CD4-positive, alpha-beta T cell (primary cell): ENCODE results near the gene NPM1. TPM values are rescaled to one million over a fixed set of nuclear protein-coding genes. Genes with fewer than 3 reads are reported as not detected.
"Not testable (repeated sequence)": the region's sequence is repeated elsewhere in the genome, so short reads cannot be mapped to it uniquely, and the experiment has no call there.

Source experiments
- ATAC-seq: fragments of 200-7000 bp; cut with Tn5 transposase; one replicate; pipeline ENCODE4 v1.10.0; 2022; ENCODE audit warnings: mild to moderate bottlenecking; ENCODE audit not compliant: poor library complexity
- CTCF ChIA-PET: fragments of 350-600 bp; sonication (Branson Sonifier 250); formaldehyde crosslinking; loops from one replicate; lab custom pipeline; 2021; ENCODE audit warnings: antibody characterized with exemption, inconsistent platforms; lab: Charles Lee
- POLR2A ChIA-PET: fragments of 350-600 bp; sonication (Branson Sonifier 250); formaldehyde crosslinking; loops from one replicate; lab custom pipeline; 2021; ENCODE audit warnings: antibody characterized with exemption, inconsistent platforms; lab: Charles Lee
- DNase-seq, 14 experiments: peaks; one replicate each; pipeline ENCODE4 v3.0.0-alpha.2; 2013 to 2020; ENCODE audit warnings: mixed read lengths in 2 of 14
- H3K27ac ChIP-seq, 2 donors: one replicate each; pipeline versions ENCODE4 v1.5.1 to v1.7.0; 2013; ENCODE audit warnings: low read length in 2 of 2, low read depth in 1 of 2, mild to moderate bottlenecking in 1 of 2
- H3K27me3 ChIP-seq, 2 experiments: 1 replicate in 1 of 2; 2 replicates in 1 of 2; pipeline versions ENCODE4 v1.6.1 to v1.7.0; 2013; ENCODE audit warnings: low read length in 2 of 2, control low read depth in 1 of 2, mild to moderate bottlenecking in 1 of 2, moderate library complexity in 1 of 2; ENCODE audit not compliant: insufficient read depth in 2 of 2, control insufficient read depth in 1 of 2
- H3K36me3 ChIP-seq: one replicate; pipeline ENCODE4 v1.6.1; 2013; ENCODE audit warnings: low read length, control low read depth; ENCODE audit not compliant: insufficient read depth
- H3K4me1 ChIP-seq: one replicate; pipeline ENCODE4 v1.6.1; 2013; ENCODE audit warnings: low read length, control low read depth; ENCODE audit not compliant: insufficient read depth
- H3K4me3 ChIP-seq: one replicate; pipeline ENCODE4 v1.5.1; 2013; ENCODE audit warnings: mild to moderate bottlenecking, low read length, moderate library complexity
- H3K9me3 ChIP-seq, 2 experiments: 1 replicate in 1 of 2; 2 replicates in 1 of 2; pipeline versions ENCODE4 v1.6.1 to v1.7.0; 2013; ENCODE audit warnings: low read length in 2 of 2, mild to moderate bottlenecking in 2 of 2, control low read depth in 1 of 2, moderate library complexity in 1 of 2; ENCODE audit not compliant: control insufficient read depth in 1 of 2, insufficient read depth in 1 of 2
- H3K27ac Mint-ChIP-seq: one replicate; pipeline ENCODE4 v1.8.0; 2020; ENCODE audit warnings: mixed read lengths
- H3K27me3 Mint-ChIP-seq: one replicate; pipeline ENCODE4 v1.8.0; 2021; ENCODE audit warnings: mixed read lengths
- H3K36me3 Mint-ChIP-seq: one replicate; pipeline ENCODE4 v1.8.0; 2021; ENCODE audit warnings: low read depth, mixed read lengths
- H3K4me1 Mint-ChIP-seq: one replicate; pipeline ENCODE4 v1.8.0; 2021; ENCODE audit warnings: low read depth, mixed read lengths
- H3K4me3 Mint-ChIP-seq: one replicate; pipeline ENCODE4 v1.8.0; 2020; ENCODE audit warnings: mild to moderate bottlenecking, mixed read lengths
- H3K9me3 Mint-ChIP-seq: one replicate; pipeline ENCODE4 v1.8.0; 2020; ENCODE audit warnings: mixed read lengths
- intact Hi-C, 2 experiments: fragments of 100-400 bp; cut with DNase I in 1 of 2; cut with micrococcal nuclease in 1 of 2; formaldehyde crosslinking; loops; one replicate each; pipeline versions ENCODE4 v1.15.1 to v1.9.0; 2023 to 2025; cut with DNase I, micrococcal nuclease
- total RNA-seq, 174 experiments: library from RNA in 2 of 174; stranded (reverse) in 2 of 174; gene quantifications; one replicate each; pipeline ENCODE4 v1.2.3 and lab custom pipeline; 2021 to 2026
- TF ChIP-seq, protein P1 (sequence below): fragments of 200-600 bp; IDR thresholded peaks from one replicate; pipeline ENCODE4 v1.8.0; 2022; ENCODE audit warnings: antibody characterized with exemption, mild to moderate bottlenecking

Gene NPM1
- total RNA-seq, 2 experiments from 2014 or later: 1,243 to 1,379 TPM

DNA sequence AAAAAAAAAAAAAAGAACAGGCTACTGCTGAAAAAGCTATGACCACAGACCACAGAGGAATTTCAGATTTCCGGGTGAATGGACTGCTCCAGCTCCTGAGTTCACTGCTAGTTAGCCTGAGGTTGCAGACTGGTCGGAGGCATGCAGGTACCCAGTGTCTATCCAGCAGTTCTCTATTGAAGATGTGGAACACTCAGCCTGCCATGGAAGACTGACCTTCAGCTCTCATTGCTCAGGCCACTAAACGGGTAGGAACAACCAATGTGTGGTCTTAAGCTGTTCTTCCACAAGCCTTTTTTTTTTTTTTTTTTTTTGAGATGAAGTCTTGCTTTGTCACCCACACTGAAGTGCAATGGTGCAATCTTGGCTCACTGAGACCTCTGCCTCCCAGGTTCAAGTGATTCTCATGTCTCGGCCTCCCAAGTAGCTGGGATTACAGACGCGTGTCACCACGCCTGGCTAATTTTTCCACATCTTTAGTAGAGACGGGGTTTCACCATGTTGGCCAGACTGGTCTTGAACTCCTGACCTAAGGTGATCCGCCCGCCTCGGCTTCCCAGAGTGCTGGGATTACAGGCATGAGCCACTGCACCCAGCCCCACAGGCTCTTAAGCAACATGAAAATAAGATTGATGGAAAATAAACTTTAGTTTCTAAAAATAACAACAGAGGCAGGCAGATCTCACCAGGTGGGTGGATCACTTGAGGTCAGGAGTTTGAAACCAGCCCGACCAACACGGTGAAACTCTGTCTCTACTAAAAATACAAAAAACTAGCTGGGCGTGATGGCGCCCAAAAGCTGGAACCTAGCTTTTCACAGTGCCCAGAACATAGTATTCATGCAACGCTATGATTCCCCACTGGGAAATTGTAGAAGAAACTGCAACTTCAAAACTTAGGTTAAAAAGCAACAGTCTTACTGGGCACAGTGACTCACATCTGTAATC is 20.0 kb upstream of the NPM1 start:
- no peaks in the 10 kb centered on the region for H3K9me3 Mint-ChIP-seq
- Histone ChIP-seq H3K4me3 (no peak overlapping the region), H3K36me3 (no peaks in the 10 kb centered on the region), H3K4me1 (no peaks in the 10 kb centered on the region), H3K27ac (no peak overlapping the region), H3K27me3 (peaks cover 5 to 12% of the 10 kb centered on the region in 2 experiments), H3K9me3 (no peaks in the 10 kb centered on the region)
- intact Hi-C loops: no loop called here
- TF ChIP-seq, protein P1, sequence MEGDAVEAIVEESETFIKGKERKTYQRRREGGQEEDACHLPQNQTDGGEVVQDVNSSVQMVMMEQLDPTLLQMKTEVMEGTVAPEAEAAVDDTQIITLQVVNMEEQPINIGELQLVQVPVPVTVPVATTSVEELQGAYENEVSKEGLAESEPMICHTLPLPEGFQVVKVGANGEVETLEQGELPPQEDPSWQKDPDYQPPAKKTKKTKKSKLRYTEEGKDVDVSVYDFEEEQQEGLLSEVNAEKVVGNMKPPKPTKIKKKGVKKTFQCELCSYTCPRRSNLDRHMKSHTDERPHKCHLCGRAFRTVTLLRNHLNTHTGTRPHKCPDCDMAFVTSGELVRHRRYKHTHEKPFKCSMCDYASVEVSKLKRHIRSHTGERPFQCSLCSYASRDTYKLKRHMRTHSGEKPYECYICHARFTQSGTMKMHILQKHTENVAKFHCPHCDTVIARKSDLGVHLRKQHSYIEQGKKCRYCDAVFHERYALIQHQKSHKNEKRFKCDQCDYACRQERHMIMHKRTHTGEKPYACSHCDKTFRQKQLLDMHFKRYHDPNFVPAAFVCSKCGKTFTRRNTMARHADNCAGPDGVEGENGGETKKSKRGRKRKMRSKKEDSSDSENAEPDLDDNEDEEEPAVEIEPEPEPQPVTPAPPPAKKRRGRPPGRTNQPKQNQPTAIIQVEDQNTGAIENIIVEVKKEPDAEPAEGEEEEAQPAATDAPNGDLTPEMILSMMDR: no peak
- ChIA-PET CTCF (interaction anchor here (0.6 kb wide), 1 partner anchor 922 kb away, joined by 4 read pairs; no protein-coding TSS in a partner anchor), POLR2A (interaction anchor here (1.2 kb wide), 1 partner anchor 21 kb away, joined by 4 read pairs; no protein-coding TSS in a partner anchor)
- H3K4me1 Mint-ChIP-seq: no peaks in the 10 kb centered on the region
- ATAC-seq: no peak
- no peak overlapping the region for H3K4me3 Mint-ChIP-seq
- H3K27me3 Mint-ChIP-seq: peaks cover 29% of the 10 kb centered on the region
- no peaks in the 10 kb centered on the region for H3K36me3 Mint-ChIP-seq
- H3K27ac Mint-ChIP-seq: no peak overlapping the region
- DNase-seq: no peak

DNA sequence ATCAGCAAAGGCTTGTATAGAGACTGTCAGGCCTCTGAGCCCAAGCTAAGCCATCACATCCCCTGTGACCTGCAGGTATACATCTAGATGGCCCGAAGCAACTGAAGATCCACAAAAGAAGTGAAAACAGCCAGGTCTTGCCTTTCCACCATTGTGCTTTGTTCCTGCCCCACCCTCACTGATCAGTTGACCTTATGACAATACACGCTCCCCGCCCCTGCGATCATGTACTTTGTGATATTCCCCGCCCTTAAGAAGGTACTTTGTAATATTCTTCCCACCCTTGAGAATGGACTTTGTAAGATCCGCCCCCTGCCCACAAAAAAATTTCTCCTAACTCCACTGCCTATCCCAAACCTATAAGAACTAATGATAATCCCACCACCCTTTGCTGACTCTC is 18.6 kb upstream of the NPM1 start:
- Histone ChIP-seq H3K9me3 (no peaks in the 10 kb centered on the region), H3K36me3 (no peaks in the 10 kb centered on the region), H3K27me3 (peaks cover 5 to 10% of the 10 kb centered on the region in 2 experiments), H3K27ac (no peak overlapping the region), H3K4me1 (no peaks in the 10 kb centered on the region), H3K4me3 (no peak overlapping the region)
- ChIA-PET POLR2A (no interaction called here), CTCF (interaction anchor here (0.6 kb wide), 1 partner anchor 12 kb away, joined by 3 read pairs; no protein-coding TSS in a partner anchor)
- no peak overlapping the region for H3K27ac Mint-ChIP-seq
- no peaks in the 10 kb centered on the region for H3K4me1 Mint-ChIP-seq
- H3K27me3 Mint-ChIP-seq: peaks cover 19% of the 10 kb centered on the region
- H3K9me3 Mint-ChIP-seq: no peaks in the 10 kb centered on the region
- H3K4me3 Mint-ChIP-seq: no peak overlapping the region
- DNase-seq: no peak
- intact Hi-C loops: no loop called here
- no peaks in the 10 kb centered on the region for H3K36me3 Mint-ChIP-seq
- TF ChIP-seq, protein P1: no peak
- no peak for ATAC-seq

DNA sequence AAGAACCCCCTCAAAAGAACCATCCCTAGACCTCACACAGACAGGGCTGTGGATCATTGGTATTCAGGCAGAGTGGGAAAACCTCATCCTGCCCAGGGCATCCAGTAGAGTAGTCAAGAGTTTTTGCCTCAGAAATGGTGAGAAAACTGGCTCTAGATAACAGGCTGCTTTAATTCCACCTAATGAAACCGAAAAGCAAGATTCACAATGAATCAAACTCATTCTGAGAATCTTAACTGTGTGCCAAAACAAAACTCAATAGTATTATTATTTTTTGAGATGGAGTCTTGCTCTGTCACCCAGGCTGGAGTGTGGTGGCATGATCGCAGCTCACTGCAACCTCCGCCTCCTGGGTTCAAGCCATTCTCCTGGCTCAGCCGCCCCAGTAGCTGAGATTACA is 17.8 kb upstream of the NPM1 start:
- Histone ChIP-seq H3K27me3 (peaks cover 5 to 10% of the 10 kb centered on the region in 2 experiments), H3K4me1 (no peaks in the 10 kb centered on the region), H3K36me3 (no peaks in the 10 kb centered on the region), H3K9me3 (no peaks in the 10 kb centered on the region), H3K4me3 (no peak overlapping the region), H3K27ac (no peak overlapping the region)
- TF ChIP-seq, protein P1: no peak
- ChIA-PET POLR2A (no interaction called here), CTCF (interaction anchor here (0.6 kb wide), 1 partner anchor 11 kb away, joined by 3 read pairs; no protein-coding TSS in a partner anchor)
- no peaks in the 10 kb centered on the region for H3K4me1 Mint-ChIP-seq
- no peak for ATAC-seq
- no peak for DNase-seq
- intact Hi-C loops: no loop called here
- H3K27ac Mint-ChIP-seq: no peak overlapping the region
- no peaks in the 10 kb centered on the region for H3K36me3 Mint-ChIP-seq
- H3K9me3 Mint-ChIP-seq: no peaks in the 10 kb centered on the region
- no peak overlapping the region for H3K4me3 Mint-ChIP-seq
- H3K27me3 Mint-ChIP-seq: peaks cover 14% of the 10 kb centered on the region

DNA sequence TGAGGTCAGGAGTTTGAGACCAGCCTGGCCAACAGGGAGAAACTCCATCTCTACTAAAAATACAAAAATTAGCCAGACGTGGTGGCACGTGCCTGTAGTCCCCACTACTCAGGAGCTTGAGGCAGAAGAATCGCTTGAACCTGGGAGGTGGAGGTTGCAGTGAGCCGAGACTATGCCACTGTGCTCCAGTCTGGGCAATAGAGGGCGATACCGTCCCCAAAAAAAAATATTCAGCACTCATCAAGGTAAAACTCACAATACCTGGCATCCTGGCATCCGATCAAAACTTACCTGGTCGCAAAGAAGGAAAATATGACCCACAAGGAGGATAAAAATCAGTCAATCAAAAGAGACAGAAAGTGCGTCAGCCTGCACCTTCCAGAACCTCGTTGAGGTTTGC is 16.8 kb upstream of the NPM1 start:
- H3K4me1 ChIP-seq, intact Hi-C loops, H3K27me3 Mint-ChIP-seq, CTCF ChIA-PET, ATAC-seq, H3K9me3 ChIP-seq, H3K4me3 Mint-ChIP-seq, H3K36me3 ChIP-seq, H3K27ac Mint-ChIP-seq, H3K27ac ChIP-seq, H3K4me1 Mint-ChIP-seq, DNase-seq, POLR2A ChIA-PET, H3K27me3 ChIP-seq, H3K36me3 Mint-ChIP-seq, H3K9me3 Mint-ChIP-seq, H3K4me3 ChIP-seq: not testable (repeated sequence)
